BJ (cell line): Measurements from ENCODE around the gene DOCK4. TPM values are rescaled to one million over a fixed set of nuclear protein-coding genes. Genes with fewer than 3 reads are reported as not detected.

ENCODE experiments used
- CTCF ChIA-PET: fragments of 350-600 bp; formaldehyde crosslinking; extraction: SDS; loops from one replicate; lab custom pipeline; 2021; ENCODE audit warnings: antibody characterized with exemption, inconsistent platforms; lab: Yijun Ruan, JAX
- POLR2A ChIA-PET: fragments of 300-600 bp; sonication (Branson Sonifier 250); formaldehyde crosslinking; extraction: SDS; loops from one replicate; lab custom pipeline; 2021; ENCODE audit warnings: antibody characterized with exemption; lab: Charles Lee
- DNase-seq: peaks from one replicate; pipeline ENCODE4 v3.0.0-alpha.2; 2011; ENCODE audit warnings: low read depth
- H3K27me3 ChIP-seq: 2 replicates; pipeline ENCODE4 v1.6.0; 2011; ENCODE audit warnings: low read length; ENCODE audit not compliant: control insufficient read depth, insufficient read depth
- H3K36me3 ChIP-seq: 2 replicates; pipeline ENCODE4 v1.5.1; 2011; ENCODE audit warnings: low read length; ENCODE audit not compliant: control insufficient read depth, insufficient read depth
- H3K4me3 ChIP-seq: 2 replicates; pipeline ENCODE4 v1.5.1; 2011; ENCODE audit warnings: low read depth, mild to moderate bottlenecking, control low read depth, low read length
- polyA plus RNA-seq: library from polyadenylated mRNA; depleted of rRNA; stranded (reverse); fragments of >200 nt; gene quantifications from 2 replicates; pipeline ENCODE4 v1.2.3, GENCODE V29; 2011
- TF ChIP-seq, protein P1 (sequence below): IDR thresholded peaks from 2 replicates; pipeline ENCODE4 v1.5.1; 2011; ENCODE audit warnings: low read depth, mild to moderate bottlenecking, control low read depth, inconsistent platforms, low read length, moderate library complexity; ENCODE audit not compliant: insufficient read depth

The DOCK4 gene
- polyA plus RNA-seq, 1 experiment = 0.15 TPM

DNA sequence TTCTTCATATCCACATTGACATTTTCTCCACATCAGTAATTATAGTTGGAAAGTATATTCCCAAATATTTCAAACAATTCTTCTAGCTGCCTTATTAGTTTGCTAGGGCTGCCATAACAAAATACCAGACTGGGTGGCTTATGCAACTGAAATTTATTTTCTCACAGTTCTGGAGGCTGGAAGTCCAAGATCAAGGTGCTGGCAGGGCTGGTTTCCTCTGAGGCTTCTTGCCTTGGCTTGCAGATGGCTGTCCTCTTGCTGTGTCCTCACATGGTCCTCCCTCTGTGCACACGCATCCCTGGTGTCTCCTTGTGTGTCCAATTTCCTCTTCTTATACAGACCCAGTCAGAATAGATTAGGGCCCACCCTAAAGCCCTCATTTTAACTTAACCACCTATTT is 34.5 kb downstream of the DOCK4 start:
- no peaks in the 10 kb centered on the region for H3K36me3 ChIP-seq
- CTCF ChIA-PET = no interaction called here
- DNase-seq = no peak
- TF ChIP-seq, protein P1, sequence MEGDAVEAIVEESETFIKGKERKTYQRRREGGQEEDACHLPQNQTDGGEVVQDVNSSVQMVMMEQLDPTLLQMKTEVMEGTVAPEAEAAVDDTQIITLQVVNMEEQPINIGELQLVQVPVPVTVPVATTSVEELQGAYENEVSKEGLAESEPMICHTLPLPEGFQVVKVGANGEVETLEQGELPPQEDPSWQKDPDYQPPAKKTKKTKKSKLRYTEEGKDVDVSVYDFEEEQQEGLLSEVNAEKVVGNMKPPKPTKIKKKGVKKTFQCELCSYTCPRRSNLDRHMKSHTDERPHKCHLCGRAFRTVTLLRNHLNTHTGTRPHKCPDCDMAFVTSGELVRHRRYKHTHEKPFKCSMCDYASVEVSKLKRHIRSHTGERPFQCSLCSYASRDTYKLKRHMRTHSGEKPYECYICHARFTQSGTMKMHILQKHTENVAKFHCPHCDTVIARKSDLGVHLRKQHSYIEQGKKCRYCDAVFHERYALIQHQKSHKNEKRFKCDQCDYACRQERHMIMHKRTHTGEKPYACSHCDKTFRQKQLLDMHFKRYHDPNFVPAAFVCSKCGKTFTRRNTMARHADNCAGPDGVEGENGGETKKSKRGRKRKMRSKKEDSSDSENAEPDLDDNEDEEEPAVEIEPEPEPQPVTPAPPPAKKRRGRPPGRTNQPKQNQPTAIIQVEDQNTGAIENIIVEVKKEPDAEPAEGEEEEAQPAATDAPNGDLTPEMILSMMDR = no peak
- no peak overlapping the region for H3K4me3 ChIP-seq
- POLR2A ChIA-PET = no interaction called here
- H3K27me3 ChIP-seq = no peaks in the 10 kb centered on the region

DNA sequence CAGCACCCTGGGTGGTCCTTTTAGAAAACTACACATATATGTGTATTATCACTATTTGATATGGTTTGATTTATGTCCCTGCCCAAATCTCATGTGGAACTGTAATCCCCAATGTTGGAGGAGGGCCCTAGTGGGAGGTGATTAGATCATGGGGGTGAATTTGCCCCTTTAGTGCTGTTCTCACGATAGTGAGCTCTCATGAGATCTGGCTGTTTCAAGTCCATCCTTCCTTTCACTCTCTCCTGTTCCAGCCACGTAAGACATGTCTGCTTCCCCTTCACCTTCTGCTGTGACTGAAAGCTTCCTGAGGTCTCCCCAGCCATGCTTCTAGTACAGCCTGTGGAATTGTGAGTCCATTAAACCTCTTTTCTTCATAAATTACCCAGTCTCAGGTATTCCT is 37.3 kb downstream of the DOCK4 start:
- no peaks in the 10 kb centered on the region for H3K27me3 ChIP-seq
- H3K4me3 ChIP-seq = no peak overlapping the region
- no peaks in the 10 kb centered on the region for H3K36me3 ChIP-seq
- ChIA-PET POLR2A (no interaction called here), CTCF (no interaction called here)
- no peak for DNase-seq
- TF ChIP-seq, protein P1 = no peak

DNA sequence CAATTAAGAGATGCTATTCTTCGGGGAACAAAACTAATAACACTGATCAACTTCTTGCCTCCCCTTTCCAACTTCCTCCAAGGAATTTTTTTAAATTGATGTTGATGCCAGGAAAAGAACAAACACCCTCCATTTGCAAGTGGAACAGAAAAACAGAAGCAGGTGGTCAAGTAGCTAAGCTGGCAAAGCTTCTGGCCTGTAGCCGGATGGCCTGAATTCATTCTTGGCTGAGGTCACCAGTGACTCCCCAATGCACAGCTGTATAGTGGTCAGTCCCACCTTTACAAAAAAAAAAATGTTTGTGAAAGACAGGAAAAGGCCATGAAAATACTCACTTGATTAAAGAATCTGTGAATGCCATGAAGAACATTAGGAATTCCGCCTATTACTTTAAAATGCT is 39.1 kb downstream of the DOCK4 start:
- Histone ChIP-seq H3K4me3 (no peak overlapping the region), H3K36me3 (no peaks in the 10 kb centered on the region), H3K27me3 (no peaks in the 10 kb centered on the region; the same call in 1 of the 2 replicates)
- ChIA-PET POLR2A (no interaction called here), CTCF (no interaction called here)
- DNase-seq = no peak
- TF ChIP-seq, protein P1 = no peak

DNA sequence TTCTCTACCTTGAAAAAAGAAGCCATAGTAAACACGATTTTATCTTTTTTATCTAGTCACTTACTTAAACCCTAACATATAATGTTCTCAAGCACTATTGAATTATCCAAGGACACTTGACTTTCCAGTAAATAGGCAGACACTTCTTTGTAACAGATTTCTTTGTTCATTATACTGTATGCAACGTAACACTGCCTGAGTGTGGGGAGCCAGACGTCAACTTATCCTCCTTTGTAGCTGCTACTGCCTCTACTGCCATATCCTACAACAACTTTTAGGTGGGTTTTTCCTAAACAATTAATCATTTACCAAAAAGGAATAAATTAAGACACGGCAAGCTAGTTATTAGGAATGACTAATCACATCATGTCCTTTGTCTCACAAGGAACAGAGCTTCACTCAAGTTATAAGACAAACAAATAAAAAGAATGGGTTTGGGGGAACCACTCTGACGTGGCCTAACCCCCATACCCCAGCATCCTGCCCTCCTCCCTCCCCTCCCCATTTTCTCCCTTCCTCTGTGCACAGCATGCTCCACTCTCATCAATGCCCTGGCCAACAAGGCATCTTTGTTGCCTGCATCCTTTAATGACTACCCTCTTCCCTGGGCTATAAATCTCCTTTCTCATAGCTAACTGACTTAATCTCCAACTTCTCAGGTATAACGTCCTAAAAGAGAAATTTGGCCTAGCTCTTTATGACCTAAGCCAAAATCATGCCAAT is 43.3 kb downstream of the DOCK4 start:
- no peak overlapping the region for H3K4me3 ChIP-seq
- TF ChIP-seq, protein P1 = no peak
- no peaks in the 10 kb centered on the region; the same call in 1 of the 2 replicates for H3K27me3 ChIP-seq
- no peak for DNase-seq
- CTCF ChIA-PET = interaction anchor here (1.2 kb wide), 1 partner anchor 9 kb away, joined by 3 read pairs; no protein-coding TSS in a partner anchor
- H3K36me3 ChIP-seq = no peaks in the 10 kb centered on the region
- POLR2A ChIA-PET = no interaction called here

DNA sequence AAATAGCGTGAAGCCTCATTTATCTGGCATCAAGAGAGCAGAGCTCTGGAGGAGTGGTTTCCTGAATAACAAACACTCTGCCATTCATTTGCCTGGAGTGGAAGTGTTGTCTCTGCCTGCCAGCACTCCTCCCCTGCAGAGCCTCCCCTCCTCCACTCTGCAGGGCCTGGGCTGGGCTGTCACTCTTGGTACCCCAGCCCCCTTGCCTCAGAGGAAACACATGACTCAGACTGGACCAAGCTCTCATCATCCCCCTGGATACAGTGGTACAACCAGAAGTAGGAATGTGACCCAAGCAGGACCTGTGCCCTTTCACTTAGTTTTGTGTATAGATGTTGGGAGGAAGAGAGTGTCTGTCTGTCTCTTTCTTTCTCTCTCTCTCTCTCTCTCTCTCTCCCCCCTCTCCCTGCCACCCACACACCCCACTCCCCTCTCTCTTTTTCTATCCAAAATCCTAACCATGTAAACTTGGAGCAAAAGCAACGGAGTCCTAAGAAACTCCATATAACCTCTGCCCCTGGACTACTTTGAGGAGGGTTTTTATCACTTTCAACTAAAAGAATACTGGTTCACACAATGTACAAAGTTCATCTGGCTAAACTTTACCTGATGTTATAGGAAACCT is 43.9 kb downstream of the DOCK4 start:
- TF ChIP-seq, protein P1 = no peak
- no peak for DNase-seq
- no peak overlapping the region for H3K4me3 ChIP-seq
- ChIA-PET POLR2A (no interaction called here), CTCF (interaction anchor here (1.2 kb wide), 1 partner anchor 9 kb away, joined by 3 read pairs; no protein-coding TSS in a partner anchor)
- no peaks in the 10 kb centered on the region for H3K36me3 ChIP-seq
- no peaks in the 10 kb centered on the region; the same call in 1 of the 2 replicates for H3K27me3 ChIP-seq
